AG09309 (cell line): ENCODE results near the gene LRRC42.

Source experiments
- DNase-seq: peaks from one replicate; pipeline ENCODE4 v3.0.0-alpha.2; 2010; ENCODE audit warnings: low read depth
- H3K4me3 ChIP-seq: 2 replicates; pipeline ENCODE4 v1.5.1; 2011; ENCODE audit warnings: mild to moderate bottlenecking, low read depth, low read length, moderate library complexity; ENCODE audit not compliant: control insufficient read depth
- CTCF ChIP-seq: IDR thresholded peaks from 2 replicates; pipeline ENCODE4 v1.5.1; 2011; ENCODE audit warnings: mild to moderate bottlenecking, low read depth, low read length, inconsistent platforms; ENCODE audit not compliant: insufficient read depth, control insufficient read depth; ENCODE audit errors: missing control alignments

LRRC42 gene

DNA sequence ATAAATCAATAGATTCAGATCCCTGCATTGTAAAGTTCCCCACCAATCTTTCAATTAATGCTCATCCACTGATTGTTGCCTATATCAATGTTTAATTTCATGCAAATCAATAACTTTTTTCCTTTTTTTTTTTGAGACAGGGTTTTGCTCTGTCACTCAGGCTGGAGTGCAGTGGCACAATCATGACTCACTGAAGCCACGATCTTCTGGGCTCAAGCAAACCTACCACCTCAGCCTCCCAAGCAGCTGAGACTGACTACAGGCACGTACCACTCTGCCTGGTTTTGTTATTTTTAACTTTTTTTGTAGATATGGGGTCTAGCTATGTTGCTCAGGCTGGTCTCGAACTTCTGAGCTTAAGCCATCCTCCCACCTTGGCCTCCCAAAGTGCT is 26.5 kb upstream of the LRRC42 start:
- no peak for TF ChIP-seq CTCF
- no peak for DNase-seq
- no peak overlapping the region for H3K4me3 ChIP-seq

GRCh38 chr1:53927376-53927881 is 18.7 kb upstream of the LRRC42 start:
- no peak overlapping the region for H3K4me3 ChIP-seq
- no peak for TF ChIP-seq CTCF
- no peak for DNase-seq

- no peak for DNase-seq
- no peak overlapping the region for H3K4me3 ChIP-seq
- no peak for TF ChIP-seq CTCF
Observed at GRCh38 chr1:53929246-53929960, 16.7 kb upstream of the LRRC42 start.

DNA sequence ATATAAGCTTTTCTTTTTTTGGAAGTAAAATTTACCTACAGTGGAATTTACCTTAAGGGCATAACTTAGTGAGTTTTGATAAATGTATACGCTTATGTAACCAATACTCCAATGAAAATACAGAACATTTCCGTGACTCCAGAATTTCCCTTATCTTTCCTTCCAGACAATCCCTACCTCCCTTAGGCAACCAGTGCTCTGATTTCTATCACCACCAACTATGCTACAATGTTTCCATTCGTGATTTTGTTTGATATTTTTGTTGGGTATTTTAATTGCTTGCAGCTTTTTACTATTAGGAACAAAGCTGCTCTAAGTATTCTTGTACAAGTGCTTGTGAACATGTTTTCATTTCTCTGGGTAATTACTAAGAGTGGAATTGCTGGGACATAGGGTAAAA is 15.2 kb upstream of the LRRC42 start:
- DNase-seq: no peak
- H3K4me3 ChIP-seq: no peak overlapping the region
- TF ChIP-seq CTCF: no peak

- no peak for DNase-seq
- no peak for TF ChIP-seq CTCF
- no peak overlapping the region for H3K4me3 ChIP-seq
Observed at GRCh38 chr1:53931523-53931922, 14.6 kb upstream of the LRRC42 start.

GRCh38 chr1:53934170-53934765 is 11.9 kb upstream of the LRRC42 start:
- no peak overlapping the region for H3K4me3 ChIP-seq
- no peak for TF ChIP-seq CTCF
- DNase-seq: no peak
